Ureter (tissue), 1 donor: ENCODE results near the gene HOXA4. TPM values are rescaled to one million over a fixed set of nuclear protein-coding genes. Genes with fewer than 3 reads are reported as not detected.

ENCODE experiments used
- DNase-seq: peaks from one replicate; pipeline ENCODE4 v3.0.0-alpha.2; 2020; ENCODE audit warnings: low spot score
- total RNA-seq: library from RNA; stranded (reverse); gene quantifications from one replicate; pipeline ENCODE4 v1.2.4, GENCODE V29; 2023
- donor health status: DM: yes; HTN: yes; CAD: no.

HOXA4 gene
- total RNA-seq, 1 donor from 2014 or later: 9.4 TPM

- peak; percentile 81 for DNase-seq
Observed at GRCh38 chr7:27147199-27148030, 16.9 kb upstream of the HOXA4 start, which contains the start of gene HOXA6. Gene HOXA6, minus strand, starts transcription at chr7:27147774. Its CDS starts 25 bp downstream, at chr7:27147749.

GRCh38 chr7:27146491-27147198 is 16.1 kb upstream of the HOXA4 start:
- no peak for DNase-seq

GRCh38 chr7:27145914-27146412 is 15.4 kb upstream of the HOXA4 start:
- DNase-seq: no peak

- DNase-seq: no peak
Observed at GRCh38 chr7:27145165-27145913, 14.8 kb upstream of the HOXA4 start.

GRCh38 chr7:27144781-27145164 is 14.2 kb upstream of the HOXA4 start:
- DNase-seq: peak; percentile 43

GRCh38 chr7:27143950-27144780 is 13.6 kb upstream of the HOXA4 start:
- DNase-seq: no peak

- DNase-seq: peak; percentile 86
Observed at GRCh38 chr7:27143023-27143949, 12.7 kb upstream of the HOXA4 start, which contains the start of gene HOXA5. Gene HOXA5, minus strand, starts transcription at chr7:27143681. Its CDS starts 74 bp downstream, at chr7:27143607.

- DNase-seq: peak; percentile 42
Observed at GRCh38 chr7:27142580-27143022, 12.0 kb upstream of the HOXA4 start.

GRCh38 chr7:27141923-27142579 is 11.5 kb upstream of the HOXA4 start:
- DNase-seq: peak; percentile 46

GRCh38 chr7:27141137-27141922 is 10.8 kb upstream of the HOXA4 start:
- no peak for DNase-seq

GRCh38 chr7:27140126-27140857 is 9.7 kb upstream of the HOXA4 start:
- DNase-seq: no peak

- DNase-seq: no peak
Observed at GRCh38 chr7:27139334-27140125, 9.0 kb upstream of the HOXA4 start.

- DNase-seq: no peak
Observed at GRCh38 chr7:27138985-27139333, 8.4 kb upstream of the HOXA4 start.

GRCh38 chr7:27138472-27138871 is 7.9 kb upstream of the HOXA4 start:
- no peak for DNase-seq

GRCh38 chr7:27137640-27138315 is 7.2 kb upstream of the HOXA4 start:
- no peak for DNase-seq

GRCh38 chr7:27134392-27134791 is 3.8 kb upstream of the HOXA4 start:
- DNase-seq: no peak
